PC-9 (cell line): Measurements from ENCODE around the gene ZCCHC4. TPM values are rescaled to one million over a fixed set of nuclear protein-coding genes. Genes with fewer than 3 reads are reported as not detected.
"Not testable (repeated sequence)": the region's sequence is repeated elsewhere in the genome, so short reads cannot be mapped to it uniquely, and the experiment has no call there.

Experiments
- BruUV-seq: library from RNA; stranded (reverse); fragments of 400-500 nt; replicated peaks from 2 replicates; lab custom pipeline; 2021; lab: Mats Ljungman, UMichigan
- CTCF ChIA-PET: fragments of 300-600 bp; sonication (Branson Sonifier 250); formaldehyde crosslinking; loops from one replicate; lab custom pipeline; 2022; ENCODE audit warnings: antibody characterized with exemption; lab: Charles Lee
- POLR2A ChIA-PET: fragments of 300-600 bp; sonication (Branson Sonifier 250); formaldehyde crosslinking; loops from one replicate; lab custom pipeline; 2022; ENCODE audit warnings: antibody characterized with exemption; ENCODE audit not compliant: unreplicated experiment; lab: Charles Lee
- DNase-seq, 2 experiments: peaks; one replicate each; pipeline versions ENCODE4 v3.0.0 to v3.0.0-alpha.2; 2015 to 2022; ENCODE audit warnings: mixed read lengths in 1 of 2
- H2AFZ ChIP-seq: fragments of 200-600 bp; sonication (generic); 2 replicates; pipeline ENCODE4 v1.8.1; 2017; ENCODE audit warnings: antibody characterized with exemption
- H3F3A ChIP-seq: fragments of 200-600 bp; sonication (generic); 2 replicates; pipeline ENCODE4 v1.8.1; 2017; ENCODE audit warnings: antibody characterized with exemption, mild to moderate bottlenecking, low read depth; ENCODE audit not compliant: insufficient read depth
- H3K27ac ChIP-seq: fragments of 200-600 bp; sonication (generic); 2 replicates; pipeline ENCODE4 v1.6.1; 2016; ENCODE audit warnings: mixed run types
- H3K27me3 ChIP-seq: fragments of 200-600 bp; sonication (generic); 2 replicates; pipeline ENCODE4 v1.6.1; 2016; ENCODE audit warnings: low read depth, mixed run types; ENCODE audit not compliant: insufficient read depth
- H3K36me3 ChIP-seq: fragments of 200-600 bp; sonication (generic); 2 replicates; pipeline ENCODE4 v1.6.1; 2016; ENCODE audit warnings: low read depth, mixed run types
- H3K4me1 ChIP-seq: fragments of 200-600 bp; sonication (generic); replicated peaks from 2 replicates; pipeline ENCODE4 v1.6.1; 2016; ENCODE audit warnings: mixed run types; ENCODE audit not compliant: insufficient read depth
- H3K4me2 ChIP-seq: fragments of 200-600 bp; sonication (generic); 2 replicates; pipeline ENCODE4 v1.6.1; 2017; ENCODE audit warnings: mixed run types
- H3K4me3 ChIP-seq: fragments of 200-600 bp; sonication (generic); 2 replicates; pipeline ENCODE4 v1.6.1; 2016; ENCODE audit warnings: mixed run types
- H3K79me2 ChIP-seq: fragments of 200-600 bp; sonication (generic); 2 replicates; pipeline ENCODE4 v1.6.1; 2017; ENCODE audit warnings: low read depth, mixed run types
- H3K9me2 ChIP-seq: fragments of 200-600 bp; sonication (generic); 2 replicates; pipeline ENCODE4 v1.8.1; 2017; ENCODE audit warnings: mild to moderate bottlenecking; ENCODE audit not compliant: insufficient read depth
- H3K9me3 ChIP-seq: fragments of 200-600 bp; sonication (generic); 2 replicates; pipeline ENCODE4 v1.8.1; 2016; ENCODE audit warnings: low read depth; ENCODE audit not compliant: insufficient read depth
- H4K20me1 ChIP-seq: fragments of 200-600 bp; sonication (generic); 2 replicates; pipeline ENCODE4 v1.8.1; 2017; ENCODE audit not compliant: insufficient read depth
- CTCF ChIP-seq: fragments of 200-600 bp; sonication (generic); conservative IDR thresholded peaks from 2 replicates; pipeline ENCODE4 v1.6.1; 2017; ENCODE audit warnings: mixed run types, antibody characterized with exemption, mild to moderate bottlenecking, moderate library complexity
- EZH2 ChIP-seq: fragments of 200-600 bp; sonication (generic); IDR thresholded peaks from 2 replicates; pipeline ENCODE4 v1.8.0; 2017; ENCODE audit warnings: antibody characterized with exemption, low read depth
- intact Hi-C: fragments of 100-400 bp; cut with micrococcal nuclease; formaldehyde crosslinking; loops from one replicate; pipeline ENCODE4 v1.10.0; 2022; ENCODE audit not compliant: unreplicated experiment
- total RNA-seq: library from RNA; stranded (reverse); gene quantifications from 2 replicates; pipeline ENCODE4 v1.2.3, GENCODE V29; 2021

The ZCCHC4 gene
- total RNA-seq, 1 experiment from 2014 or later, result 11.7 TPM

GRCh38 chr4:25321703-25322102 is 9.1 kb downstream of the ZCCHC4 start:
- DNase-seq, result no peak
- H3K9me2 ChIP-seq, result no peaks in the 10 kb centered on the region
- peak overlapping the region; percentile 89 for H3K27ac ChIP-seq
- TF ChIP-seq EZH2 (no peak), CTCF (no peak)
- H3K4me2 ChIP-seq, result peak overlapping the region; percentile 53; the same call in 1 of the 2 replicates
- H4K20me1 ChIP-seq, result no peaks in the 10 kb centered on the region
- peaks cover 14% of the 10 kb centered on the region for H3F3A ChIP-seq
- H3K4me1 ChIP-seq, result peaks cover 29% of the 10 kb centered on the region
- BruUV-seq, result no TSS peak
- H3K79me2 ChIP-seq, result no peaks in the 10 kb centered on the region
- ChIA-PET POLR2A (no interaction called here), CTCF (no interaction called here)
- no peak overlapping the region for H2AFZ ChIP-seq
- intact Hi-C loops, result no loop called here
- H3K9me3 ChIP-seq, result no peaks in the 10 kb centered on the region
- H3K4me3 ChIP-seq, result no peak overlapping the region
- no peaks in the 10 kb centered on the region for H3K27me3 ChIP-seq
- 0 out of 2 replicates have a peak, but pooled peaks cover 4% of the 10 kb centered on the region for H3K36me3 ChIP-seq

GRCh38 chr4:25328463-25328862 is 15.9 kb downstream of the ZCCHC4 start:
- POLR2A ChIA-PET, H3K27ac ChIP-seq, H3K9me3 ChIP-seq, H3K4me1 ChIP-seq, H3F3A ChIP-seq, DNase-seq, H3K36me3 ChIP-seq, H3K79me2 ChIP-seq, BruUV-seq, H3K27me3 ChIP-seq, H4K20me1 ChIP-seq, CTCF ChIA-PET, H3K9me2 ChIP-seq, intact Hi-C loops, H3K4me3 ChIP-seq, H3K4me2 ChIP-seq, H2AFZ ChIP-seq: not testable (repeated sequence)

DNA sequence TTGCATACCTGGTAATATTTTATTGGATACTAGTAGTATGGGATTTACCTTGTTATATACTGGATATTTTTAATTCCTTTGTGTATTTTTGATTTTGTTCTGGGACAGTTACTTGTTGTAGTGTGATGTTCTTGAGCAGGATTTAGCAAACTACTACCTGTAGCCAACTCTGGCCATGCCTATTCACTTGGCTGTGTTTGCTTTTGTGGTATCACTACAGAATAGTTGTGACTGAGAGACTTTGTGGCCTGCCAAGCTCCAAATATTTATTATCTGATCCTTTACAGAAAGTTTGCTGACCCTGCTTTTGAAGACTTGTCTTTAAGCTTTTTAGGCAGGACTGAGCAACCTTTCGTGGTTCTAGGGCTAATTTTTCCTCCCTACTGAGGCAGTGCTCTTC is 17.8 kb downstream of the ZCCHC4 start:
- Histone ChIP-seq H3K4me2 (no peak overlapping the region), H3K4me3 (no peak overlapping the region), H2AFZ (no peak overlapping the region), H3K9me2 (no peaks in the 10 kb centered on the region), H3K4me1 (no peaks in the 10 kb centered on the region), H3F3A (no peaks in the 10 kb centered on the region), H3K27me3 (no peaks in the 10 kb centered on the region), H4K20me1 (no peaks in the 10 kb centered on the region), H3K79me2 (no peaks in the 10 kb centered on the region), H3K36me3 (no peaks in the 10 kb centered on the region), H3K9me3 (no peaks in the 10 kb centered on the region), H3K27ac (no peak overlapping the region)
- no TSS peak for BruUV-seq
- intact Hi-C loops, result no loop called here
- no peak for DNase-seq
- ChIA-PET CTCF (no interaction called here), POLR2A (interaction anchor here (0.7 kb wide), 1 partner anchor 18 kb away, joined by 3 read pairs; no protein-coding TSS in a partner anchor)
- no peak for TF ChIP-seq CTCF
- TF ChIP-seq EZH2, result no peak
